ENCODE data around the gene CDKAL1.
"Not testable (repeated sequence)": the region's sequence is repeated elsewhere in the genome, so short reads cannot be mapped to it uniquely, and the experiment has no call there.

The CDKAL1 gene

GRCh38 chr6:20879526-20879925, 345.3 kb downstream of the CDKAL1 start:
- DNase-seq (ENCODE audit: low spot score), result no peak

GRCh38 chr6:20881365-20881764, 347.1 kb downstream of the CDKAL1 start:
- no peak for DNase-seq (ENCODE audit: low spot score)

- peak; percentile 22 for DNase-seq (ENCODE audit: low spot score)
Measured at GRCh38 chr6:20882014-20882413, 347.8 kb downstream of the CDKAL1 start.

GRCh38 chr6:20885076-20885475, 350.8 kb downstream of the CDKAL1 start:
- no peak for DNase-seq (ENCODE audit: low spot score)

- no peak for DNase-seq (ENCODE audit: low spot score)
Measured at GRCh38 chr6:20891161-20891560, 356.9 kb downstream of the CDKAL1 start.

GRCh38 chr6:20892365-20892764, 358.1 kb downstream of the CDKAL1 start:
- no peak for DNase-seq (ENCODE audit: low spot score)

- no peak for DNase-seq (ENCODE audit: low spot score)
Measured at GRCh38 chr6:20893412-20893811, 359.2 kb downstream of the CDKAL1 start.

- no peak for DNase-seq (ENCODE audit: low spot score)
Measured at GRCh38 chr6:20900389-20901160, 366.3 kb downstream of the CDKAL1 start.

- no peak for DNase-seq (ENCODE audit: low spot score)
Measured at GRCh38 chr6:20905377-20905776, 371.1 kb downstream of the CDKAL1 start.

GRCh38 chr6:20906945-20907344, 372.7 kb downstream of the CDKAL1 start:
- DNase-seq (ENCODE audit: low spot score), result no peak

- peak; percentile 31 for DNase-seq (ENCODE audit: low spot score)
Measured at GRCh38 chr6:20907486-20908071, 373.3 kb downstream of the CDKAL1 start.

- DNase-seq (ENCODE audit: low spot score), result no peak
Measured at GRCh38 chr6:20909621-20910020, 375.4 kb downstream of the CDKAL1 start.

GRCh38 chr6:20911712-20912111, 377.5 kb downstream of the CDKAL1 start:
- DNase-seq (ENCODE audit: low spot score), result no peak

GRCh38 chr6:20915156-20915555, 380.9 kb downstream of the CDKAL1 start:
- DNase-seq (ENCODE audit: low spot score), result no peak

- no peak for DNase-seq (ENCODE audit: low spot score)
Measured at GRCh38 chr6:20915626-20916025, 381.4 kb downstream of the CDKAL1 start.

- no peak for DNase-seq (ENCODE audit: low spot score)
Measured at GRCh38 chr6:20916086-20916485, 381.8 kb downstream of the CDKAL1 start.

- no peak for DNase-seq (ENCODE audit: low spot score)
Measured at GRCh38 chr6:20918868-20919267, 384.6 kb downstream of the CDKAL1 start.

GRCh38 chr6:20919677-20920385, 385.6 kb downstream of the CDKAL1 start:
- DNase-seq (ENCODE audit: low spot score), result no peak

GRCh38 chr6:20921578-20921977, 387.3 kb downstream of the CDKAL1 start:
- DNase-seq (ENCODE audit: low spot score), result no peak

- no peak for DNase-seq (ENCODE audit: low spot score)
Measured at GRCh38 chr6:20922743-20923142, 388.5 kb downstream of the CDKAL1 start.

GRCh38 chr6:20924094-20924493, 389.8 kb downstream of the CDKAL1 start:
- not testable (repeated sequence) for DNase-seq (ENCODE audit: low spot score)

GRCh38 chr6:20924911-20925543, 390.8 kb downstream of the CDKAL1 start:
- DNase-seq (ENCODE audit: low spot score), result no peak
